OCI-LY1 (cell line): ENCODE data around the gene FAM110A.

Experiments
- H2AFZ ChIP-seq: fragments of 200-600 bp; sonication (generic), shearing (Covaris generic); 2 replicates; pipeline ENCODE4 v1.6.0; 2014; ENCODE audit warnings: antibody characterized with exemption, mild to moderate bottlenecking, low read length
- H3F3A ChIP-seq: fragments of 200-600 bp; sonication (generic), shearing (Covaris generic); 2 replicates; pipeline ENCODE4 v1.6.0; 2014; ENCODE audit warnings: mild to moderate bottlenecking, antibody characterized with exemption, low read length, moderate library complexity; ENCODE audit not compliant: insufficient read depth
- H3K27ac ChIP-seq: fragments of 200-600 bp; sonication (generic); 2 replicates; pipeline ENCODE4 v1.5.1; 2014; ENCODE audit warnings: low read length, mixed run types, mild to moderate bottlenecking, low read depth; ENCODE audit not compliant: poor library complexity, severe bottlenecking
- H3K27me3 ChIP-seq: fragments of 200-600 bp; sonication (generic); 2 replicates; pipeline ENCODE4 v1.6.0; 2014; ENCODE audit warnings: antibody characterized with exemption, mild to moderate bottlenecking, low read length, moderate library complexity; ENCODE audit not compliant: insufficient read depth
- H3K36me3 ChIP-seq: fragments of 200-600 bp; sonication (generic); 2 replicates; pipeline ENCODE4 v1.6.1; 2014; ENCODE audit warnings: mild to moderate bottlenecking, antibody characterized with exemption, low read length, moderate library complexity, mixed read lengths; ENCODE audit not compliant: insufficient read depth
- H3K4me1 ChIP-seq: fragments of 200-600 bp; sonication (generic); 2 replicates; pipeline ENCODE4 v1.5.1; 2014; ENCODE audit warnings: mild to moderate bottlenecking, low read length, moderate library complexity; ENCODE audit not compliant: insufficient read depth, severe bottlenecking
- H3K4me2 ChIP-seq: fragments of 200-600 bp; sonication (generic), shearing (Covaris generic); 2 replicates; pipeline ENCODE4 v1.6.1; 2014; ENCODE audit warnings: low read length
- H3K4me3 ChIP-seq: fragments of 200-600 bp; sonication (generic); 2 replicates; pipeline ENCODE4 v1.5.1; 2014; ENCODE audit warnings: low read length, low read depth, mild to moderate bottlenecking, mixed read lengths; ENCODE audit not compliant: poor library complexity, severe bottlenecking
- H3K79me2 ChIP-seq: fragments of 200-600 bp; shearing (Covaris generic); 2 replicates; pipeline ENCODE4 v1.6.1; 2016; ENCODE audit warnings: mixed run types, low read length, mixed read lengths; ENCODE audit not compliant: insufficient read depth
- H3K9ac ChIP-seq: fragments of 200-600 bp; sonication (generic), shearing (Covaris generic); 2 replicates; pipeline ENCODE4 v1.6.1; 2014; ENCODE audit warnings: mild to moderate bottlenecking, low read length, mixed read lengths
- H3K9me2 ChIP-seq: fragments of 200-600 bp; sonication (generic), shearing (Covaris generic); 2 replicates; pipeline ENCODE4 v1.6.1; 2014; ENCODE audit warnings: low read depth, mild to moderate bottlenecking, low read length, mixed read lengths
- H3K9me3 ChIP-seq: fragments of 200-600 bp; shearing (Covaris generic); 2 replicates; pipeline ENCODE4 v1.6.1; 2014; ENCODE audit warnings: low read length, mixed read lengths
- H4K20me1 ChIP-seq: fragments of 200-600 bp; sonication (generic), shearing (Covaris generic); 2 replicates; pipeline ENCODE4 v1.6.0; 2016; ENCODE audit warnings: mild to moderate bottlenecking, low read length; ENCODE audit not compliant: insufficient read depth
- CTCF ChIP-seq: fragments of 200-600 bp; sonication (generic), shearing (Covaris generic); IDR thresholded peaks from 2 replicates; pipeline ENCODE4 v1.5.1; 2017; ENCODE audit warnings: mild to moderate bottlenecking, antibody characterized with exemption, low read length, moderate library complexity, mixed read lengths
- EZH2 ChIP-seq: fragments of 200-600 bp; sonication (generic), shearing (Covaris generic); IDR thresholded peaks from 2 replicates; pipeline ENCODE4 v1.8.0; 2017; ENCODE audit warnings: borderline replicate concordance, mixed run types, mild to moderate bottlenecking, antibody characterized with exemption, low read length, moderate library complexity, mixed read lengths

The FAM110A gene

DNA sequence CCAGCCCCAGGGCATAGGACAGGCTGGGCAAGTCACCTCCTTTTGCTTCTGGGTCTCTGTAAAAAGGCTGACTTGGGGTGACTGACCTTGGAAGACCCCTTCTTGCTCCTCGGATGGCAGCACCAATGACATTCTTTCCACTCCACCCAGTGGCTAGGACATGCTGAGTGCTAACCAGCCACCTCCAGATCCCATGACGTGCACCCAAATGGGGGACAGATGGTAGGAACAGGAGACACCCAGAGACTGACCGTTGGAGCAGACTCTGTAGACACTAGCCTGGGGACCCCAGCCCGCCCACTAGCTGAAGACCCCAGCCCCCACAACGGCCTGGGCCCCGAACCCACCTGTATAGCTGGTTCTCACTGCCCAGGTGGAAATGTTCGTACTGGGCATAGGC lies 44.3 kb downstream of the FAM110A start:
- H3K36me3 ChIP-seq: no peaks in the 10 kb centered on the region
- no peaks in the 10 kb centered on the region for H3K9me3 ChIP-seq
- H3K27ac ChIP-seq: no peak overlapping the region
- H3K9me2 ChIP-seq: no peaks in the 10 kb centered on the region
- H3K4me1 ChIP-seq: no peaks in the 10 kb centered on the region
- no peak overlapping the region for H3K4me2 ChIP-seq
- no peaks in the 10 kb centered on the region for H3K79me2 ChIP-seq
- TF ChIP-seq CTCF: no peak
- TF ChIP-seq EZH2: no peak
- no peak overlapping the region for H3K9ac ChIP-seq
- no peak overlapping the region for H3K4me3 ChIP-seq
- H2AFZ ChIP-seq: no peak overlapping the region
- H3F3A ChIP-seq: no peaks in the 10 kb centered on the region
- H4K20me1 ChIP-seq: no peaks in the 10 kb centered on the region
- no peaks in the 10 kb centered on the region for H3K27me3 ChIP-seq

GRCh38 chr20:878511-879307 lies 45.2 kb downstream of the FAM110A start:
- Histone ChIP-seq H3K36me3 (no peaks in the 10 kb centered on the region), H3K4me3 (no peak overlapping the region), H3K27me3 (no peaks in the 10 kb centered on the region), H3F3A (no peaks in the 10 kb centered on the region), H3K9ac (no peak overlapping the region), H3K4me1 (no peaks in the 10 kb centered on the region), H4K20me1 (no peaks in the 10 kb centered on the region), H3K79me2 (no peaks in the 10 kb centered on the region), H3K9me2 (no peaks in the 10 kb centered on the region), H3K27ac (no peak overlapping the region), H3K9me3 (no peaks in the 10 kb centered on the region), H2AFZ (no peak overlapping the region), H3K4me2 (no peak overlapping the region)
- no peak for TF ChIP-seq CTCF
- no peak for TF ChIP-seq EZH2

- Histone ChIP-seq H3K9me2 (no peaks in the 10 kb centered on the region), H3F3A (no peaks in the 10 kb centered on the region), H3K36me3 (no peaks in the 10 kb centered on the region), H3K9ac (no peak overlapping the region), H3K79me2 (no peaks in the 10 kb centered on the region), H3K4me3 (no peak overlapping the region), H4K20me1 (no peaks in the 10 kb centered on the region), H2AFZ (no peak overlapping the region), H3K4me2 (no peak overlapping the region), H3K27me3 (no peaks in the 10 kb centered on the region; the same call in 1 of the 2 replicates), H3K27ac (no peak overlapping the region), H3K9me3 (no peaks in the 10 kb centered on the region), H3K4me1 (no peaks in the 10 kb centered on the region)
- TF ChIP-seq EZH2 (no peak), CTCF (no peak)
Measured at GRCh38 chr20:879626-880025, 46.1 kb downstream of the FAM110A start.
